Suprapubic skin (tissue), 4 donors: Measurements from ENCODE around the gene PSG5.

ENCODE experiments used
- POLR2A ChIP-seq, 2 donors: fragments of 450-650 bp; IDR thresholded peaks; one replicate each; pipeline ENCODE4 v1.6.1; 2017; ENCODE audit warnings: antibody characterized with exemption in 2 of 2, mild to moderate bottlenecking in 2 of 2, moderate library complexity in 2 of 2
- POLR2AphosphoS5 ChIP-seq, 3 donors: sonication (generic); formaldehyde crosslinking; IDR thresholded peaks; one replicate each; pipeline ENCODE4 v1.6.1; 2017; ENCODE audit warnings: antibody characterized with exemption in 3 of 3
- TF ChIP-seq, protein P1 (sequence below), 2 donors: fragments of 200-600 bp in 1 of 2; fragments of 450-650 bp in 1 of 2; sonication (generic) in 1 of 2; IDR thresholded peaks; one replicate each; pipeline ENCODE4 v1.5.1; 2016 to 2019; ENCODE audit warnings: antibody characterized with exemption in 2 of 2, mild to moderate bottlenecking in 1 of 2, moderate library complexity in 1 of 2

DNA sequence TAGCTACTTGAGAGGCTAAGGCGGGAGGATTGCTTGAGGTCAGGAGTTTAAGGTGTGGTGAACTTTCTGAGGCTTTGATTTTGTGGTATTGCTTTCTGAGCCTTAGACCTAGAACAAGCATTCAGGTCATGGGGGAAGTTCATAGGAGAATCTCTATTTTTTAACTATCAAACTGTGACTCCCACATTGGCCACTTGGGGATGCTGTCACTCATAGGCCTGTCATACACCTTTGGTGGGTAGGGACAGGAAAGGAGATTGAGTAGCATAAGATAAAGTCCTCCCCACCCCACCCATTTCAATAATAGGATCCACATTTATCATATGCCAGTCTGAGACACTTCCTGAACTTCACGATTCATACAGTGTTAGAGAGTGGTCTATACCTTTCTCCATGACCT is 62.0 kb downstream of the PSG5 start:
- TF ChIP-seq, protein P1, sequence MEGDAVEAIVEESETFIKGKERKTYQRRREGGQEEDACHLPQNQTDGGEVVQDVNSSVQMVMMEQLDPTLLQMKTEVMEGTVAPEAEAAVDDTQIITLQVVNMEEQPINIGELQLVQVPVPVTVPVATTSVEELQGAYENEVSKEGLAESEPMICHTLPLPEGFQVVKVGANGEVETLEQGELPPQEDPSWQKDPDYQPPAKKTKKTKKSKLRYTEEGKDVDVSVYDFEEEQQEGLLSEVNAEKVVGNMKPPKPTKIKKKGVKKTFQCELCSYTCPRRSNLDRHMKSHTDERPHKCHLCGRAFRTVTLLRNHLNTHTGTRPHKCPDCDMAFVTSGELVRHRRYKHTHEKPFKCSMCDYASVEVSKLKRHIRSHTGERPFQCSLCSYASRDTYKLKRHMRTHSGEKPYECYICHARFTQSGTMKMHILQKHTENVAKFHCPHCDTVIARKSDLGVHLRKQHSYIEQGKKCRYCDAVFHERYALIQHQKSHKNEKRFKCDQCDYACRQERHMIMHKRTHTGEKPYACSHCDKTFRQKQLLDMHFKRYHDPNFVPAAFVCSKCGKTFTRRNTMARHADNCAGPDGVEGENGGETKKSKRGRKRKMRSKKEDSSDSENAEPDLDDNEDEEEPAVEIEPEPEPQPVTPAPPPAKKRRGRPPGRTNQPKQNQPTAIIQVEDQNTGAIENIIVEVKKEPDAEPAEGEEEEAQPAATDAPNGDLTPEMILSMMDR (IDR thresholded peaks at IDR 0.05): no peak
- no peak for TF ChIP-seq POLR2A (IDR thresholded peaks at IDR 0.05)
- TF ChIP-seq POLR2AphosphoS5 (IDR thresholded peaks at IDR 0.05): no peak
